ENCODE results near the gene STK10. TPM values are rescaled to one million over a fixed set of nuclear protein-coding genes. Genes with fewer than 3 reads are reported as not detected.

The STK10 gene
- total RNA-seq, 1 experiment from 2014 or later: 22.9 TPM

GRCh38 chr5:172168311-172168710, 19.7 kb downstream of the STK10 start (continued):
- TF ChIP-seq REST (IDR thresholded peaks at IDR 0.05; ENCODE audit: low read depth) (no peak), POLR2AphosphoS5 (IDR thresholded peaks at IDR 0.05; ENCODE audit: low read depth, low read length) (no peak), YY1 (IDR thresholded peaks at IDR 0.05; ENCODE audit: extremely low read depth, insufficient replicate concordance, low read depth, low read length) (no peak), SRF (IDR thresholded peaks at IDR 0.05; ENCODE audit: low read depth) (no peak), CBX3 (IDR thresholded peaks at IDR 0.05; ENCODE audit: low read depth) (no peak), CEBPB (IDR thresholded peaks at IDR 0.05; ENCODE audit: low read depth) (no peak), JUND (IDR thresholded peaks at IDR 0.05) (no peak), ELF1 (IDR thresholded peaks at IDR 0.05; ENCODE audit: borderline replicate concordance, low read depth) (no peak), ZFX (IDR thresholded peaks at IDR 0.05) (no peak), ZNF274 (IDR thresholded peaks at IDR 0.05; ENCODE audit: low read depth, low read length) (no peak)

GRCh38 chr5:172167895-172168294, 20.1 kb downstream of the STK10 start:
- ChIA-PET POLR2A (no interaction called here), RAD21 (ENCODE audit: low non-redundant PET in 1 of 2, low total read pairs in 2 of 2, uncharacterized antibody in 2 of 2, unreplicated experiment in 2 of 2) (no interaction called here), CTCF (no interaction called here)
- no peak overlapping the region for H2AFZ ChIP-seq (ENCODE audit: low read depth, low read length, poor library complexity, severe bottlenecking)
- peaks cover 0 to 9% of the 10 kb centered on the region in 2 experiments; a peak in 2 of 4 replicates for H3K4me1 ChIP-seq (ENCODE audit: control insufficient read depth in 1 of 2, insufficient read depth in 2 of 2, low read length in 2 of 2)
- no peaks in the 10 kb centered on the region for H3K27me3 ChIP-seq (ENCODE audit: insufficient read depth, low read length)
- no peaks in the 10 kb centered on the region for H4K20me1 ChIP-seq (ENCODE audit: insufficient read depth)
- H3K9me3 ChIP-seq (ENCODE audit: control insufficient read depth in 1 of 2, insufficient read depth in 1 of 2, low read depth in 1 of 2, low read length in 2 of 2): no peaks in the 10 kb centered on the region
- no peak overlapping the region for H3K9ac ChIP-seq (ENCODE audit: low read length)
- no peak overlapping the region for H3K27ac ChIP-seq (ENCODE audit: low read depth, low read length)
- no peak overlapping the region for H3K4me2 ChIP-seq (ENCODE audit: low read length)
- intact Hi-C loops (cut with micrococcal nuclease): no loop called here
- peaks cover 10% of the 10 kb centered on the region for H3K79me2 ChIP-seq (ENCODE audit: insufficient read depth, low read length)
- no peak overlapping the region for H3K4me3 ChIP-seq (replicated peaks in 1 of 2; ENCODE audit: low read depth in 1 of 2, low read length in 2 of 2)
- no peak for DNase-seq (ENCODE audit: low read depth, low spot score)
- ATAC-seq: no peak
- H3K9me2 ChIP-seq (ENCODE audit: insufficient read depth): no peaks in the 10 kb centered on the region
- no peaks in the 10 kb centered on the region for H3K36me3 ChIP-seq (ENCODE audit: control insufficient read depth in 1 of 2, insufficient read depth in 2 of 2, low read length in 2 of 2)
- BruUV-seq (replicated peaks): no TSS peak
- TF ChIP-seq EGR1 (IDR thresholded peaks at IDR 0.05; ENCODE audit: low read depth) (no peak), POLR2AphosphoS5 (IDR thresholded peaks at IDR 0.05; ENCODE audit: low read depth, low read length) (no peak), CEBPB (IDR thresholded peaks at IDR 0.05; ENCODE audit: low read depth) (no peak), MAX (IDR thresholded peaks at IDR 0.05) (no peak), ELF1 (IDR thresholded peaks at IDR 0.05; ENCODE audit: borderline replicate concordance, low read depth) (no peak), TCF7L2 (IDR thresholded peaks at IDR 0.05; ENCODE audit: borderline replicate concordance, extremely low read depth, insufficient read depth, insufficient read length) (no peak), FOSL1 (IDR thresholded peaks at IDR 0.05; ENCODE audit: low read depth) (no peak), JUND (IDR thresholded peaks at IDR 0.05) (no peak), ZFX (IDR thresholded peaks at IDR 0.05) (no peak), ATF3 (IDR thresholded peaks at IDR 0.05) (no peak), EZH2phosphoT487 (IDR thresholded peaks at IDR 0.05; ENCODE audit: borderline replicate concordance) (no peak), ZNF274 (IDR thresholded peaks at IDR 0.05; ENCODE audit: low read depth, low read length) (no peak), CBX3 (IDR thresholded peaks at IDR 0.05; ENCODE audit: low read depth) (no peak), EZH2 (IDR thresholded peaks at IDR 0.05) (no peak), SP1 (IDR thresholded peaks at IDR 0.05; ENCODE audit: low read depth) (no peak), ZBTB33 (IDR thresholded peaks at IDR 0.05; ENCODE audit: extremely low read depth, insufficient replicate concordance, low read length) (no peak), POLR2A (IDR thresholded peaks at IDR 0.05; ENCODE audit: borderline replicate concordance, extremely low read depth, insufficient read depth, insufficient read length) (no peak), SIN3A (IDR thresholded peaks at IDR 0.05; ENCODE audit: low read depth) (no peak)
